ENCODE data around the gene CCDC110. TPM values are rescaled to one million over a fixed set of nuclear protein-coding genes. Genes with fewer than 3 reads are reported as not detected.

CCDC110 gene
- 1.4 TPM for polyA plus RNA-seq (2013, experiment 1 of 2)
- 1.3 TPM for polyA plus RNA-seq (2013, experiment 2 of 2)

- Histone ChIP-seq H3K9me3 (ENCODE audit: control insufficient read depth, low read length) (no peaks in the 10 kb centered on the region), H3K36me3 (ENCODE audit: control insufficient read depth in 1 of 2, insufficient read depth in 2 of 2, low read depth in 1 of 2, low read length in 2 of 2) (no peaks in the 10 kb centered on the region), H2BK12ac (ENCODE audit: low read length in 2 of 2) (peak within 1 kb of the TSS in 1 of 2 experiments; percentile 39), H3K4me3 (ENCODE audit: insufficient read depth in 1 of 2, low read depth in 1 of 2, low read length in 2 of 2) (peak within 1 kb of the TSS; percentile 84 to 96), H3K4me2 (ENCODE audit: low read length, poor library complexity, severe bottlenecking) (peak within 1 kb of the TSS; percentile 98), H3K23ac (ENCODE audit: low read length in 2 of 2) (peak within 1 kb of the TSS; percentile 73 to 86), H2BK15ac (ENCODE audit: low read depth, poor library complexity, severe bottlenecking) (peak within 1 kb of the TSS; percentile 96), H3K14ac (ENCODE audit: low read length in 2 of 2) (peak within 1 kb of the TSS in 1 of 2 experiments; percentile 73), H3K27me3 (ENCODE audit: control insufficient read depth in 1 of 2, insufficient read depth in 1 of 2, low read length in 2 of 2) (peaks cover 6 to 19% of the 10 kb centered on the region in 2 experiments), H2AK5ac (ENCODE audit: low read length, severe bottlenecking) (no peak within 1 kb of the TSS), H2BK120ac (ENCODE audit: low read depth, low read length) (peak within 1 kb of the TSS; percentile 97), H4K91ac (ENCODE audit: low read length) (peak within 1 kb of the TSS; percentile 65), H3K4ac (ENCODE audit: low read depth in 1 of 2, low read length in 2 of 2) (peak within 1 kb of the TSS; percentile 29 to 31), H3K4me1 (ENCODE audit: control insufficient read depth, insufficient read depth, low read depth, low read length) (peaks cover 8% of the 10 kb centered on the region), H3K9ac (ENCODE audit: low read length) (peak within 1 kb of the TSS; percentile 92), H4K8ac (ENCODE audit: low read length) (peak within 1 kb of the TSS; percentile 84), H2BK5ac (ENCODE audit: low read depth, low read length, poor library complexity, severe bottlenecking) (no peak within 1 kb of the TSS), H2AFZ (ENCODE audit: low read depth, low read length) (peak within 1 kb of the TSS; percentile 99), H3K27ac (ENCODE audit: low read length, poor library complexity, severe bottlenecking) (peak within 1 kb of the TSS; percentile 2), H3K79me1 (replicated peaks; ENCODE audit: low read length, poor library complexity, severe bottlenecking) (no peaks in the 10 kb centered on the region), H3K18ac (ENCODE audit: low read depth in 1 of 2, low read length in 2 of 2) (peak within 1 kb of the TSS; percentile 86 to 89)
- DNase-seq = peak; percentile 88
- WGBS = 1% methylated on average over 58 of the region's 93 CpGs
Measured at GRCh38 chr4:185471235-185472102, at the start of gene CCDC110. TSS of gene CCDC110 (minus strand) at chr4:185471733. CDS start at chr4:185471683, 50 bp downstream.

- Histone ChIP-seq H3K79me1 (replicated peaks; ENCODE audit: low read length, poor library complexity, severe bottlenecking) (no peaks in the 10 kb centered on the region), H3K14ac (ENCODE audit: low read length in 2 of 2) (no peak overlapping the region), H2BK120ac (ENCODE audit: low read depth, low read length) (no peak overlapping the region), H2BK12ac (ENCODE audit: low read length in 2 of 2) (no peak overlapping the region), H3K27ac (ENCODE audit: low read length, poor library complexity, severe bottlenecking) (no peak overlapping the region), H2AFZ (ENCODE audit: low read depth, low read length) (no peak overlapping the region), H3K4me1 (ENCODE audit: control insufficient read depth, insufficient read depth, low read depth, low read length) (no peaks in the 10 kb centered on the region), H2BK15ac (ENCODE audit: low read depth, poor library complexity, severe bottlenecking) (no peak overlapping the region), H2BK5ac (ENCODE audit: low read depth, low read length, poor library complexity, severe bottlenecking) (no peak overlapping the region), H3K4me2 (ENCODE audit: low read length, poor library complexity, severe bottlenecking) (no peak overlapping the region), H3K9me3 (ENCODE audit: control insufficient read depth, low read length) (no peaks in the 10 kb centered on the region), H3K18ac (ENCODE audit: low read depth in 1 of 2, low read length in 2 of 2) (no peak overlapping the region), H3K9ac (ENCODE audit: low read length) (no peak overlapping the region), H2AK5ac (ENCODE audit: low read length, severe bottlenecking) (no peak overlapping the region), H3K4me3 (ENCODE audit: insufficient read depth in 1 of 2, low read depth in 1 of 2, low read length in 2 of 2) (no peak overlapping the region), H4K91ac (ENCODE audit: low read length) (no peak overlapping the region), H3K36me3 (ENCODE audit: control insufficient read depth in 1 of 2, insufficient read depth in 2 of 2, low read depth in 1 of 2, low read length in 2 of 2) (no peaks in the 10 kb centered on the region), H3K27me3 (ENCODE audit: control insufficient read depth in 1 of 2, insufficient read depth in 1 of 2, low read length in 2 of 2) (no peaks in the 10 kb centered on the region), H3K4ac (ENCODE audit: low read depth in 1 of 2, low read length in 2 of 2) (no peak overlapping the region), H3K23ac (ENCODE audit: low read length in 2 of 2) (no peak overlapping the region), H4K8ac (ENCODE audit: low read length) (no peak overlapping the region)
- peak; percentile 65 for DNase-seq
- WGBS = 69% methylated on average over 2 of the region's 4 CpGs
Measured at GRCh38 chr4:185520119-185520518, 48.6 kb upstream of the CCDC110 start.

GRCh38 chr4:185518494-185518893, 47.0 kb upstream of the CCDC110 start:
- no CpG with 5 or more reads among the region's 1 CpG for WGBS

GRCh38 chr4:185518069-185518468, 46.5 kb upstream of the CCDC110 start:
- Histone ChIP-seq H2BK15ac (ENCODE audit: low read depth, poor library complexity, severe bottlenecking) (no peak overlapping the region), H3K9ac (ENCODE audit: low read length) (no peak overlapping the region), H3K36me3 (ENCODE audit: control insufficient read depth in 1 of 2, insufficient read depth in 2 of 2, low read depth in 1 of 2, low read length in 2 of 2) (no peaks in the 10 kb centered on the region), H2BK120ac (ENCODE audit: low read depth, low read length) (no peak overlapping the region), H2AK5ac (ENCODE audit: low read length, severe bottlenecking) (no peak overlapping the region), H2AFZ (ENCODE audit: low read depth, low read length) (no peak overlapping the region), H3K4me3 (ENCODE audit: insufficient read depth in 1 of 2, low read depth in 1 of 2, low read length in 2 of 2) (no peak overlapping the region), H3K14ac (ENCODE audit: low read length in 2 of 2) (no peak overlapping the region), H3K4me1 (ENCODE audit: control insufficient read depth, insufficient read depth, low read depth, low read length) (no peaks in the 10 kb centered on the region), H3K4me2 (ENCODE audit: low read length, poor library complexity, severe bottlenecking) (no peak overlapping the region), H4K8ac (ENCODE audit: low read length) (no peak overlapping the region), H2BK12ac (ENCODE audit: low read length in 2 of 2) (no peak overlapping the region), H3K27ac (ENCODE audit: low read length, poor library complexity, severe bottlenecking) (no peak overlapping the region), H3K18ac (ENCODE audit: low read depth in 1 of 2, low read length in 2 of 2) (no peak overlapping the region), H2BK5ac (ENCODE audit: low read depth, low read length, poor library complexity, severe bottlenecking) (no peak overlapping the region), H3K9me3 (ENCODE audit: control insufficient read depth, low read length) (no peaks in the 10 kb centered on the region), H3K4ac (ENCODE audit: low read depth in 1 of 2, low read length in 2 of 2) (no peak overlapping the region), H4K91ac (ENCODE audit: low read length) (no peak overlapping the region), H3K27me3 (ENCODE audit: control insufficient read depth in 1 of 2, insufficient read depth in 1 of 2, low read length in 2 of 2) (no peaks in the 10 kb centered on the region), H3K79me1 (replicated peaks; ENCODE audit: low read length, poor library complexity, severe bottlenecking) (no peaks in the 10 kb centered on the region), H3K23ac (ENCODE audit: low read length in 2 of 2) (no peak overlapping the region)
- no peak for DNase-seq

More at GRCh38 chr4:185518494-185518893, 47.0 kb upstream of the CCDC110 start:
- H3K18ac ChIP-seq (ENCODE audit: low read depth in 1 of 2, low read length in 2 of 2) = no peak overlapping the region
- H3K14ac ChIP-seq (ENCODE audit: low read length in 2 of 2) = no peak overlapping the region
- no peak overlapping the region for H2BK15ac ChIP-seq (ENCODE audit: low read depth, poor library complexity, severe bottlenecking)
- no peak for DNase-seq
- H2AFZ ChIP-seq (ENCODE audit: low read depth, low read length) = no peak overlapping the region
- H3K23ac ChIP-seq (ENCODE audit: low read length in 2 of 2) = no peak overlapping the region
- no peak overlapping the region for H2BK12ac ChIP-seq (ENCODE audit: low read length in 2 of 2)
- H3K27ac ChIP-seq (ENCODE audit: low read length, poor library complexity, severe bottlenecking) = no peak overlapping the region
- H2BK5ac ChIP-seq (ENCODE audit: low read depth, low read length, poor library complexity, severe bottlenecking) = no peak overlapping the region
- H3K4me1 ChIP-seq (ENCODE audit: control insufficient read depth, insufficient read depth, low read depth, low read length) = no peaks in the 10 kb centered on the region
- H3K9me3 ChIP-seq (ENCODE audit: control insufficient read depth, low read length) = no peaks in the 10 kb centered on the region
- H3K4me2 ChIP-seq (ENCODE audit: low read length, poor library complexity, severe bottlenecking) = no peak overlapping the region
- no peak overlapping the region for H2BK120ac ChIP-seq (ENCODE audit: low read depth, low read length)
- H4K8ac ChIP-seq (ENCODE audit: low read length) = no peak overlapping the region
- no peak overlapping the region for H3K4me3 ChIP-seq (ENCODE audit: insufficient read depth in 1 of 2, low read depth in 1 of 2, low read length in 2 of 2)
- no peak overlapping the region for H3K4ac ChIP-seq (ENCODE audit: low read depth in 1 of 2, low read length in 2 of 2)
- H3K9ac ChIP-seq (ENCODE audit: low read length) = no peak overlapping the region
- no peaks in the 10 kb centered on the region for H3K79me1 ChIP-seq (replicated peaks; ENCODE audit: low read length, poor library complexity, severe bottlenecking)
- H3K27me3 ChIP-seq (ENCODE audit: control insufficient read depth in 1 of 2, insufficient read depth in 1 of 2, low read length in 2 of 2) = no peaks in the 10 kb centered on the region
- no peak overlapping the region for H4K91ac ChIP-seq (ENCODE audit: low read length)
- H3K36me3 ChIP-seq (ENCODE audit: control insufficient read depth in 1 of 2, insufficient read depth in 2 of 2, low read depth in 1 of 2, low read length in 2 of 2) = no peaks in the 10 kb centered on the region
- H2AK5ac ChIP-seq (ENCODE audit: low read length, severe bottlenecking) = no peak overlapping the region
